ENCODE results near the gene NPHS1. TPM values are rescaled to one million over a fixed set of nuclear protein-coding genes. Genes with fewer than 3 reads are reported as not detected.
"Not testable (repeated sequence)": the region's sequence is repeated elsewhere in the genome, so short reads cannot be mapped to it uniquely, and the experiment has no call there.

The NPHS1 gene
- total RNA-seq, 1 donor from 2014 or later: 17.5 TPM

DNA sequence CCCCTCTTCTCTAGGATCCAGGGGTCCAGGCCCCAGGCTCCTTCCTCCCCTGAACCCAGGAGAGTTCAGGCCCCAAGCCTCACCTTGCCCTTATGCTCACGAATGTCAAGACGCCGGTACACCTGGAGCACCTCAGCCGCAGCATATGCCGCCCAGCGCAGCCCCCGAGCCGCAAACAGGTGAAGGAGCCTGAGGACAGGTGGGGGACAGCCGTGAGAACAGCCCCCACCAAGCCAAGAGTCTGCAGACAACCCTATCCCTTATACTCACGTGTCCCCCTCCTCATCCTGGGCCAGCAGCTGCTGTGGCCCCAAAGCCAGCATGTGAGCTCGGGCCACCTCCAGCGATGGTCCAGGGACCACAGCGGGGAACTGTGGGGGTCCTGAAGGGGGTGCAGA lies 44.3 kb upstream of the NPHS1 start:
- H3K9me3 Mint-ChIP-seq (ENCODE audit: low read depth): no peaks in the 10 kb centered on the region
- DNase-seq (ENCODE audit: low spot score, unreplicated experiment): no peak
- TF ChIP-seq, protein P1, sequence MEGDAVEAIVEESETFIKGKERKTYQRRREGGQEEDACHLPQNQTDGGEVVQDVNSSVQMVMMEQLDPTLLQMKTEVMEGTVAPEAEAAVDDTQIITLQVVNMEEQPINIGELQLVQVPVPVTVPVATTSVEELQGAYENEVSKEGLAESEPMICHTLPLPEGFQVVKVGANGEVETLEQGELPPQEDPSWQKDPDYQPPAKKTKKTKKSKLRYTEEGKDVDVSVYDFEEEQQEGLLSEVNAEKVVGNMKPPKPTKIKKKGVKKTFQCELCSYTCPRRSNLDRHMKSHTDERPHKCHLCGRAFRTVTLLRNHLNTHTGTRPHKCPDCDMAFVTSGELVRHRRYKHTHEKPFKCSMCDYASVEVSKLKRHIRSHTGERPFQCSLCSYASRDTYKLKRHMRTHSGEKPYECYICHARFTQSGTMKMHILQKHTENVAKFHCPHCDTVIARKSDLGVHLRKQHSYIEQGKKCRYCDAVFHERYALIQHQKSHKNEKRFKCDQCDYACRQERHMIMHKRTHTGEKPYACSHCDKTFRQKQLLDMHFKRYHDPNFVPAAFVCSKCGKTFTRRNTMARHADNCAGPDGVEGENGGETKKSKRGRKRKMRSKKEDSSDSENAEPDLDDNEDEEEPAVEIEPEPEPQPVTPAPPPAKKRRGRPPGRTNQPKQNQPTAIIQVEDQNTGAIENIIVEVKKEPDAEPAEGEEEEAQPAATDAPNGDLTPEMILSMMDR (IDR thresholded peaks at IDR 0.05; ENCODE audit: unreplicated experiment): no peak
- no peak overlapping the region for H3K4me3 Mint-ChIP-seq (ENCODE audit: low read depth)
- H3K27me3 Mint-ChIP-seq: peaks cover under 1% of the 10 kb centered on the region
- no peak overlapping the region for H3K27ac Mint-ChIP-seq
- H3K4me1 Mint-ChIP-seq (ENCODE audit: low read depth): peaks cover 6% of the 10 kb centered on the region
- no peaks in the 10 kb centered on the region for H3K36me3 Mint-ChIP-seq (ENCODE audit: insufficient read depth)

DNA sequence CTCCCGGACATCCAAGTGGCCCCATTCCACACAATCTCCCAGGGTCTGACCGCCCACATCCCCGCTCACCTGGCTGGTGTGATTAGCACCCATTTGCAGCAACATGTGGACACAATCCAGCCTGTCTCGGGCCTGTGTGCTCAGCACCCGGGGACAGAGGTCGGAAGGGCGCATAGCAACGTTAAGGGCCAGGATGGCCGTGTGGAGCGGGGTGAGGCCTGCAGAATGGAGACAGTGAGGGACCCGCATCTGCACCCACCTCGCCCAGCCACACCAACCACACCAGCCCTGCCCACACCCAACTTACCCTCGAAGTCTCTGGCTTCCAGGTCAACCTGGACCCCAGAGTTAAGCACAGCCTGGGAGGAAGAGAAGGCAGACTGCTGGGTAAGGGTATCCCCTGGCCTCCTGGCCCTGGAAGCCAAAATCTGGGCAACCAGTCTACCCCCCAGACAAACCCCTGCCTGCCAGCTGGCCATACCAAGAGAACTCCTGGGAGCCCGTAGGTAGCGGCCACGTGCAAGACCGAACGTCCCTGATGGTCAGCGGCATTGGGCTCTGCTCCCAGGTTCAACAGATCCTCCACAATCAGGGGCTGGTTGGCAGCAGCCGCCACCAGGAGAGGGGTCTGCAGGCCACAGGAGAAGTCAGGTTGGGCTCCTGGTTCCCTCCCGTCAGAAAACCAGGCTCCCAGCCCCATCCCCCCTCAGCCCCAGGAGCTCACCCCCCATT lies 43.8 kb upstream of the NPHS1 start:
- H3K27ac Mint-ChIP-seq: no peak overlapping the region
- no peak overlapping the region for H3K4me3 Mint-ChIP-seq (ENCODE audit: low read depth)
- TF ChIP-seq, protein P1 (IDR thresholded peaks at IDR 0.05; ENCODE audit: unreplicated experiment): no peak
- H3K27me3 Mint-ChIP-seq: no peaks in the 10 kb centered on the region
- no peak for DNase-seq (ENCODE audit: low spot score, unreplicated experiment)
- no peaks in the 10 kb centered on the region for H3K36me3 Mint-ChIP-seq (ENCODE audit: insufficient read depth)
- H3K9me3 Mint-ChIP-seq (ENCODE audit: low read depth): no peaks in the 10 kb centered on the region
- H3K4me1 Mint-ChIP-seq (ENCODE audit: low read depth): peaks cover 5% of the 10 kb centered on the region

DNA sequence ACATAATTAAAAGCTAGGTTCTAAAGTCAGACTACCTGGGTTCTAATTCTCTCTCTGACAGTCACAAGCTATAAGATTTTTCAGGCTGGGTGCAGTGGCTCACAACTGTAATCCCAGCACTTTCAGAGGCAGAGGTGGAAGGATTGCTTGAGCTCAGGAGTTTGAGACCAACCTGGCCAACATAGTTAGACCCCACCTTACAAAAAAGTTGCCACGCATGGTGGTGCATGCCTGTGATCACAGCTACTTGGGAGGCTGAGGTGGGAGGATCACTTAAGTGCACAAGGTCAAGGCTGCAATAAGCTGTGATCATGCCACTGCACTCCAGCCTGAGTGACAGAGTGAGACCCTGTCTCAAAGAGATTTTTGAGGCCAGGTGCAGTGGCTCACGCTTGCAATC lies 42.0 kb upstream of the NPHS1 start:
- Mint-ChIP-seq H3K27ac (no peak overlapping the region), H3K27me3 (no peaks in the 10 kb centered on the region), H3K4me3 (ENCODE audit: low read depth) (no peak overlapping the region), H3K9me3 (ENCODE audit: low read depth) (no peaks in the 10 kb centered on the region), H3K36me3 (ENCODE audit: insufficient read depth) (peaks cover 3% of the 10 kb centered on the region), H3K4me1 (ENCODE audit: low read depth) (peaks cover 5% of the 10 kb centered on the region)
- DNase-seq (ENCODE audit: low spot score, unreplicated experiment): no peak
- TF ChIP-seq, protein P1 (IDR thresholded peaks at IDR 0.05; ENCODE audit: unreplicated experiment): no peak

DNA sequence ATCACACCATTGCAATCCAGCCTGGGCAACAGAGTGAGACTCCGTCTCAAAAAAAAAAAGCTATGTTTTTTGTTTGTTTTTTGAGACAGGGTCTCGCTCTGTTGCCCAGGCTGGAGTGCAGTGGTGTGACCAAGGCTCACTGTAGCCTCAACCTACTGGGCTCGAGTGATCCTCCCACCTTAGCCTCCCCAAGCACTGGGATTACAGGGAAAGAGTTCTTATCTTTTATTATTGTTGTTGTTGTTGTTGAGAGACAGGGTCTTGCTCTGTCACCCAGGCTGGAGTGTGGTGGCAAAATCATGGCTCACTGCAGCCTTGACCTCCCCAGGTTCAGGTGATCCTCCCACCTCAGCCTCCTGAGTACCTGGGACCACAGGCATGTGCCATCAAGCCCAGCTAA lies 39.5 kb upstream of the NPHS1 start:
- not testable (repeated sequence) for DNase-seq (ENCODE audit: low spot score, unreplicated experiment); H3K27ac Mint-ChIP-seq; H3K27me3 Mint-ChIP-seq; H3K4me3 Mint-ChIP-seq (ENCODE audit: low read depth); H3K4me1 Mint-ChIP-seq (ENCODE audit: low read depth); H3K9me3 Mint-ChIP-seq (ENCODE audit: low read depth)
- peaks cover 15% of the 10 kb centered on the region for H3K36me3 Mint-ChIP-seq (ENCODE audit: insufficient read depth)

DNA sequence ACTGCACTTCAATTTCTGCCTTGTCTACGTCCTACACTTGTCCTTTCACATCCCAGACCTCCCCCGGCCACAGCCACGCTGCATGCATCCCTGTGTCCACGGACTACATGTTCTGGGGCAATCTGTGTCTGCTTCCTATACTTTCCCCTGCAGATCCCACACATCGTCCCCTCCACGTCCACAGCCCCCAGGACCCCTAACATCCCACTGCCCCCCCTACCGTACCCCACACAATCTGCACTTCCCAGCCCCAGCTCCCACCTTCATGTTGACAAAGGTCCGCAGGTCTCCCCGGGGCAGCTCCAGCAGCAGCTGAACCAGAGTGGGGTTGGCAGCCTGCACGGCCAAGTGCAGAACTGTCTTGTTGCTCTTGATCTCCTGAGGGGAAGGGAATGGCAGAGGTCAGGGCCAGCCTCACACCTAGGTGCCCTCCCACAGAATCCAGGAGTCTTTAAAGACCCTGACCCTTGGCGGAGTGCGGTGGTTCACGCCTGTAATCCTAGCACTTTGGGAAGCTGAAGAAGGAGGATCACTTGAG lies 37.9 kb upstream of the NPHS1 start:
- DNase-seq (ENCODE audit: low spot score, unreplicated experiment): no peak
- no peaks in the 10 kb centered on the region for H3K4me1 Mint-ChIP-seq (ENCODE audit: low read depth)
- H3K27me3 Mint-ChIP-seq: no peaks in the 10 kb centered on the region
- TF ChIP-seq, protein P1 (IDR thresholded peaks at IDR 0.05; ENCODE audit: unreplicated experiment): no peak
- H3K9me3 Mint-ChIP-seq (ENCODE audit: low read depth): no peaks in the 10 kb centered on the region
- no peak overlapping the region for H3K4me3 Mint-ChIP-seq (ENCODE audit: low read depth)
- H3K27ac Mint-ChIP-seq: no peak overlapping the region
- H3K36me3 Mint-ChIP-seq (ENCODE audit: insufficient read depth): peaks cover 19% of the 10 kb centered on the region
